GM18870 (cell line): ENCODE measurements around the gene LILRB1.
"Not testable (repeated sequence)": the region's sequence is repeated elsewhere in the genome, so short reads cannot be mapped to it uniquely, and the experiment has no call there.

Experiments used
- ATAC-seq: cut with Tn5 transposase; IDR thresholded peaks from one replicate; pipeline ENCODE4 v1.9.1; 2021; ENCODE audit warnings: moderate library complexity; ENCODE audit not compliant: unreplicated experiment

LILRB1 gene

DNA sequence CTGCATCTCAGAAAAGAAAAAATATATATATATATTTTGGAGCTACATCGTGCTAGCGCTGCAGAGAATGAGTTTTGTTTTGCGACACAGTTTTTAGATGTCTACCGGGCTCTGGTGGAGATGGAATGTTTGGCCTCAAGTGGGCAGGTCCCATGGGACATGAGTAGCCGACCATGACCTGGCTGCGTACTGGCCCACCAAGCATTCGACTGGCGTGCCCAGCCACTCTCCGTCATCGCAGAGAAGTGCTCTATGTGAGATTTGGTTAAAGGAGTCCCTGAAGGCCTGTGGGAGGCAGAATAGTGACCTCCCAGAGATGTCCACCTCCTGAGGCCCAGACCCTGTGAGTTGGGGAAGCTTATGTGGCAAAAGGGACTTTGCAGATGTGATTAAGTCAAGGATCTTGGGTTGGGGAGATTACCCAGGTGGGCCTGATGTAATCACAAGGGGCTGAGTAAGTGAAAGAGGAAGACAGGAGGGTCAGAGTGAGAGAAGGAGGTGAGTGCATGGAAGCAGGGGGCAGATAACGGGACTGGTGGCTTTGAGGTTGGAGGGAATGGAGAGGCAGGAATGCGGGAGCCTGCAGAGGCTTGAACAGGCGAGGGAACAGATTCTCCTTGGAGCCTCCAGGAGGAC is 31.7 kb downstream of the LILRB1 start:
- ATAC-seq, result no peak

- ATAC-seq, result no peak
Observed at GRCh38 chr19:54662730-54663129, 32.4 kb downstream of the LILRB1 start, which contains the start of gene LILRB4. Gene LILRB4, plus strand, starts transcription at chr19:54662985. Its CDS starts 49 bp downstream, at chr19:54663034.

- no peak for ATAC-seq
Observed at GRCh38 chr19:54665530-54665929, 35.2 kb downstream of the LILRB1 start.

GRCh38 chr19:54667217-54667616 is 36.9 kb downstream of the LILRB1 start:
- no peak for ATAC-seq

- no peak for ATAC-seq
Observed at GRCh38 chr19:54668353-54668752, 38.1 kb downstream of the LILRB1 start.

- no peak for ATAC-seq
Observed at GRCh38 chr19:54670576-54671357, 40.5 kb downstream of the LILRB1 start.

GRCh38 chr19:54673222-54673621 is 42.9 kb downstream of the LILRB1 start:
- ATAC-seq, result no peak

- ATAC-seq, result no peak
Observed at GRCh38 chr19:54674021-54674617, 43.8 kb downstream of the LILRB1 start.

DNA sequence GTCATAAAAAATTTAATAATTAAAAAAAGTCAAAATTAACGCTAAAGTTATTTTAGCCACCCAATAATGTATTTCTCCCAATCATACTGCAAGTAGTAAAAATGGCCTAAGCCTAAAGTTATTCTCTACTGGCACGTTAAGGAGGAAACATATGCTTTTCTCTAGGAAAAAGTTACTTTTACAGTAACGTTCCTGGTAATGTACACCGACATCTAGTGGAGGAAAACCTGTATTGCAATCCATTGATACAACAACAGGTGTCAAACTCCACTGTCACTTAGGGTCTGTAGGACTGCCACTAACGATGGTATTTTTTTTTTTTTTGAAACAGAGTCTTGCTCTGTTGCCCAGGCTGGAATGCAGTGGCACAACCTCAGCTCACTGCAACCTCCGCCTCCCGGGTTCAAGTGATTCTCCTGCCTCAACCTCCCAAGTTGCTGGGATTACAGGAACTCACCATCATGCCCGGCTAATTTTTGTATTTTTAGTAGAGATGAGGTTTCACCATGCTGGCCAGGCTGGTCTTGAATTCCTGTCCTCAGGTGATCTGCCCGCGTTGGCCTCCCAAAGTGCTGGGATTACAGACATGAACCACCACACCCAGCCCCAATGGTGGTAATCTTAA is 46.0 kb downstream of the LILRB1 start:
- ATAC-seq, result not testable (repeated sequence)

- no peak for ATAC-seq
Observed at GRCh38 chr19:54677217-54677616, 46.9 kb downstream of the LILRB1 start.

- not testable (repeated sequence) for ATAC-seq
Observed at GRCh38 chr19:54681596-54681995, 51.3 kb downstream of the LILRB1 start.

DNA sequence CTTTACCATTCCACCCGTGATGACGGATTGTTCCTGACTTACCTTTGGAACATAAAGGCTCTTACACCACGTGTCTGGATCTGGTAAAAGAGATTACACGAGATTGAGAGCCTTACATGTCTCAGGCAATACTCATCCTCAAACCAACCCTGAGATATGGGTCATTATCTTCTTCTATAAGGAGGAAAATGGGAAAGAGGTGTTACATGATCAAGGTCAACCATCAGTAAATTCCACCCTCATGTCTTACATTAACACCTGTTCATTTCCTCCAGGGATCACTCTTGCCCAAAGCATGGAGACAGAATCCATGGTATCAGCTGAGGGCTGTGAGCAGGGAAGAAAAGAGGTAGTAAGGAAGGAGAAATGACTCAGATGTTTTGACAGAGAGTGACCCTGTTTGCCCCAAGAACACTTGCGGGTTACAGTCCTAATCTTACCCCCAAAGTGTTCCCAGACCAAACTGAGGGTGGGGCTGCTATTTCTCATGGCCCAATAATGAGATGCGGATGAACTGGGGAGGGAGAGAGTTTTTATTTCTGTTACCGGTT is 52.1 kb downstream of the LILRB1 start:
- ATAC-seq, result no peak

GRCh38 chr19:54684527-54684926 is 54.2 kb downstream of the LILRB1 start:
- ATAC-seq, result no peak
